Neural progenitor cell (in vitro differentiated cells): Measurements from ENCODE around the gene TMEM40. TPM values are rescaled to one million over a fixed set of nuclear protein-coding genes. Genes with fewer than 3 reads are reported as not detected.

ENCODE experiments used
- DNase-seq: peaks from one replicate; pipeline ENCODE4 v3.0.0-alpha.2; 2016; ENCODE audit warnings: low spot score
- H2AFZ ChIP-seq: fragments of 200-600 bp; sonication (generic); replicated peaks from 2 replicates; pipeline ENCODE4 v1.6.1; 2016; ENCODE audit warnings: antibody characterized with exemption
- H3F3A ChIP-seq: fragments of 200-600 bp; sonication (generic); 2 replicates; pipeline ENCODE4 v1.6.1; 2016; ENCODE audit warnings: antibody characterized with exemption, low read depth
- H3K27ac ChIP-seq: fragments of 200-600 bp; sonication (generic); 2 replicates; pipeline ENCODE4 v1.5.1; 2016; ENCODE audit warnings: mild to moderate bottlenecking
- H3K27me3 ChIP-seq: fragments of 200-600 bp; sonication (generic); 2 replicates; pipeline ENCODE4 v1.6.1; 2016; ENCODE audit warnings: mild to moderate bottlenecking, moderate library complexity
- H3K36me3 ChIP-seq: fragments of 200-600 bp; sonication (generic); 2 replicates; pipeline ENCODE4 v1.5.1; 2016
- H3K4me1 ChIP-seq: fragments of 200-600 bp; sonication (generic); 2 replicates; pipeline ENCODE4 v1.6.1; 2016; ENCODE audit warnings: mixed run types
- H3K4me2 ChIP-seq: fragments of 200-600 bp; sonication (generic); 2 replicates; pipeline ENCODE4 v1.6.1; 2016
- H3K4me3 ChIP-seq: fragments of 200-600 bp; sonication (generic); 2 replicates; pipeline ENCODE4 v1.5.1; 2016
- H3K79me2 ChIP-seq: fragments of 200-600 bp; sonication (generic); 2 replicates; pipeline ENCODE4 v1.6.1; 2016; ENCODE audit warnings: low read depth
- H3K9ac ChIP-seq: fragments of 200-600 bp; sonication (generic); 2 replicates; pipeline ENCODE4 v1.6.1; 2016
- H3K9me3 ChIP-seq: fragments of 200-600 bp; sonication (generic); 2 replicates; pipeline ENCODE4 v1.5.1; 2016; ENCODE audit warnings: low read depth
- H4K20me1 ChIP-seq: fragments of 200-600 bp; sonication (generic); 2 replicates; pipeline ENCODE4 v1.6.1; 2016; ENCODE audit warnings: low read depth
- H3K27ac Mint-ChIP-seq: 3 replicates; pipeline ENCODE4 v1.8.0; 2021; ENCODE audit warnings: mixed read lengths
- H3K27me3 Mint-ChIP-seq: 2 replicates; pipeline ENCODE4 v1.8.0; 2022; ENCODE audit warnings: low read depth, mild to moderate bottlenecking, inconsistent platforms, moderate library complexity, mixed read lengths; ENCODE audit not compliant: insufficient read depth
- H3K36me3 Mint-ChIP-seq: 3 replicates; pipeline ENCODE4 v1.8.0; 2021; ENCODE audit warnings: mixed read lengths
- H3K4me1 Mint-ChIP-seq: 3 replicates; pipeline ENCODE4 v1.8.0; 2021; ENCODE audit warnings: mixed read lengths
- H3K4me3 Mint-ChIP-seq: 3 replicates; pipeline ENCODE4 v1.8.0; 2021; ENCODE audit warnings: mild to moderate bottlenecking, moderate library complexity, mixed read lengths
- H3K9me3 Mint-ChIP-seq: 3 replicates; pipeline ENCODE4 v1.8.0; 2020; ENCODE audit warnings: mixed read lengths
- EZH2 ChIP-seq: fragments of 200-600 bp; sonication (generic); IDR thresholded peaks from 2 replicates; pipeline ENCODE4 v1.6.1; 2017; ENCODE audit warnings: antibody characterized with exemption, mild to moderate bottlenecking, moderate library complexity
- EZH2phosphoT487 ChIP-seq: fragments of 200-600 bp; sonication (generic); IDR thresholded peaks from 2 replicates; pipeline ENCODE4 v1.6.1; 2017; ENCODE audit warnings: antibody characterized with exemption
- total RNA-seq: library from RNA; depleted of rRNA; stranded (reverse); fragments of >200 nt; gene quantifications from 2 replicates; pipeline ENCODE4 v1.2.3, GENCODE V29; 2015; ENCODE audit warnings: low replicate concordance
- TF ChIP-seq, protein P1 (sequence below): fragments of 200-600 bp; sonication (generic); IDR thresholded peaks from 2 replicates; pipeline ENCODE4 v1.5.1; 2017; ENCODE audit warnings: antibody characterized with exemption, mild to moderate bottlenecking

TMEM40 gene
- total RNA-seq, 1 donor from 2014 or later = not detected

DNA sequence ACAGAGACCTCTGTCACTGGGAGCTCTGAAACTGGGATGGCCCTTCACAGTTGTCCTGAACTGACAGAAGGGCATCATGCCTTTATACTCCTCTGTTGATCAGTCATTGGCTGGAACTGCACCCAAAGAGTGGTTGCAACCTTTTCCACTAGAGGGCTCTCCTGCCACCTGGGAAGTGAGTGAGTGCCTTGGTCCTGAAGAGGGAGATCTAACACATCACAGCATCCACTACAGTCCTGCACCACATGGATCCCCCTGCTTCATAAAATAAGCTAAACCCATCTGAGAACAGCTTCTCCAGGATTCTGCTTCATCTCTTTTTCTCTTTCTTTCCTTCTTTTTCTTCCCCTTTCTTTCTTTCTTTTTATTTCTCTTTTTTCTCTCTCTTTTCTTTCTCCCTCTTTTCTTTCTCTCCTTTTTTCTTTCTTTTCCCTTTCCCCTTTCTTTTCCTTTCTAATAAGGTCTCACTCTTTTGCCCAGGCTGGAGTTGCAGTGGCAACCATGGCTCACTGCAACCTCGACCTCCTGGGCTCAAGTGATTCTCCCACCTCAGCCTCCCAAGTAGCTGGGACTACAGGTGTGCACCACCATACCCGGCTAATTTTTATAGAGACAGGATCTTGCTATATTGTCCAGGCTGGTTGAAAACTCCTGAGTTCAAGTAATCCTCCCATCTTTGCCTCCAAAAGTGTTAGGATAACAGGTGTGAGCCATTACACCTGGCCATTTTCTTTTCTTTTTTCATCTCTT is 52.4 kb downstream of the TMEM40 start:
- H4K20me1 ChIP-seq = no peaks in the 10 kb centered on the region
- H3K36me3 Mint-ChIP-seq = no peaks in the 10 kb centered on the region
- H3K36me3 ChIP-seq = no peaks in the 10 kb centered on the region
- no peaks in the 10 kb centered on the region for H3K27me3 ChIP-seq
- no peak overlapping the region for H3K27ac Mint-ChIP-seq
- no peaks in the 10 kb centered on the region for H3K4me1 Mint-ChIP-seq
- H3K4me3 ChIP-seq = no peak overlapping the region
- no peaks in the 10 kb centered on the region for H3K9me3 ChIP-seq
- H3F3A ChIP-seq = no peaks in the 10 kb centered on the region
- H3K27me3 Mint-ChIP-seq = peaks cover 4% of the 10 kb centered on the region
- no peak for TF ChIP-seq EZH2
- TF ChIP-seq, protein P1, sequence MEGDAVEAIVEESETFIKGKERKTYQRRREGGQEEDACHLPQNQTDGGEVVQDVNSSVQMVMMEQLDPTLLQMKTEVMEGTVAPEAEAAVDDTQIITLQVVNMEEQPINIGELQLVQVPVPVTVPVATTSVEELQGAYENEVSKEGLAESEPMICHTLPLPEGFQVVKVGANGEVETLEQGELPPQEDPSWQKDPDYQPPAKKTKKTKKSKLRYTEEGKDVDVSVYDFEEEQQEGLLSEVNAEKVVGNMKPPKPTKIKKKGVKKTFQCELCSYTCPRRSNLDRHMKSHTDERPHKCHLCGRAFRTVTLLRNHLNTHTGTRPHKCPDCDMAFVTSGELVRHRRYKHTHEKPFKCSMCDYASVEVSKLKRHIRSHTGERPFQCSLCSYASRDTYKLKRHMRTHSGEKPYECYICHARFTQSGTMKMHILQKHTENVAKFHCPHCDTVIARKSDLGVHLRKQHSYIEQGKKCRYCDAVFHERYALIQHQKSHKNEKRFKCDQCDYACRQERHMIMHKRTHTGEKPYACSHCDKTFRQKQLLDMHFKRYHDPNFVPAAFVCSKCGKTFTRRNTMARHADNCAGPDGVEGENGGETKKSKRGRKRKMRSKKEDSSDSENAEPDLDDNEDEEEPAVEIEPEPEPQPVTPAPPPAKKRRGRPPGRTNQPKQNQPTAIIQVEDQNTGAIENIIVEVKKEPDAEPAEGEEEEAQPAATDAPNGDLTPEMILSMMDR = peak; percentile 73
- H3K4me3 Mint-ChIP-seq = no peak overlapping the region
- no peak overlapping the region for H3K27ac ChIP-seq
- H3K79me2 ChIP-seq = no peaks in the 10 kb centered on the region
- no peaks in the 10 kb centered on the region for H3K9me3 Mint-ChIP-seq
- H3K4me1 ChIP-seq = no peaks in the 10 kb centered on the region
- H3K9ac ChIP-seq = no peak overlapping the region
- H2AFZ ChIP-seq = no peak overlapping the region
- DNase-seq = peak; percentile 75
- no peak overlapping the region for H3K4me2 ChIP-seq

DNA sequence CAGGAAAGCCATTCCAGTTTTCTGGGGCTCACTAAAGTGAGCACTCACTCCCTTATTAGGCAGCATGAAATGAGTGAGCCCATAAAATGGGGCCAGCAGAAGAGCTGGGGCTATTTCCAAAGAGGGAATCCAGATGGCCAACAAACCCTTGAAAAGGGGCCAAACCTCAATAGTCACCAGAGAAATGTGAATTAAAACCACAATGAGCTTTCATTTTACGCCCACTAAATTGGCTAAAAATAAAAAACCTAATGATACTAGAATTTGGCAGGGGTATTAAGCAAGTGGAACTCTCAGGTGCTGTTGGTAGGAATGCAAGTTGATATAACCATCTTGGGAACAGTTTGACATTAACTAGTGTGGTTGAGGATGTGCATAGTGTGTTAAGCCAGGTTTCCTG is 53.1 kb downstream of the TMEM40 start:
- DNase-seq = no peak
- Histone ChIP-seq H3K27ac (no peak overlapping the region), H3K79me2 (no peaks in the 10 kb centered on the region), H3K27me3 (no peaks in the 10 kb centered on the region), H3K9ac (no peak overlapping the region), H2AFZ (no peak overlapping the region), H4K20me1 (no peaks in the 10 kb centered on the region), H3K36me3 (no peaks in the 10 kb centered on the region), H3K4me2 (no peak overlapping the region), H3F3A (no peaks in the 10 kb centered on the region), H3K4me1 (no peaks in the 10 kb centered on the region), H3K4me3 (no peak overlapping the region), H3K9me3 (no peaks in the 10 kb centered on the region)
- Mint-ChIP-seq H3K27ac (no peak overlapping the region), H3K4me1 (no peaks in the 10 kb centered on the region), H3K4me3 (no peak overlapping the region), H3K9me3 (no peaks in the 10 kb centered on the region), H3K36me3 (no peaks in the 10 kb centered on the region), H3K27me3 (peaks cover 3% of the 10 kb centered on the region)
- TF ChIP-seq, protein P1 = no peak
- TF ChIP-seq EZH2 = no peak
- no peak for TF ChIP-seq EZH2phosphoT487

DNA sequence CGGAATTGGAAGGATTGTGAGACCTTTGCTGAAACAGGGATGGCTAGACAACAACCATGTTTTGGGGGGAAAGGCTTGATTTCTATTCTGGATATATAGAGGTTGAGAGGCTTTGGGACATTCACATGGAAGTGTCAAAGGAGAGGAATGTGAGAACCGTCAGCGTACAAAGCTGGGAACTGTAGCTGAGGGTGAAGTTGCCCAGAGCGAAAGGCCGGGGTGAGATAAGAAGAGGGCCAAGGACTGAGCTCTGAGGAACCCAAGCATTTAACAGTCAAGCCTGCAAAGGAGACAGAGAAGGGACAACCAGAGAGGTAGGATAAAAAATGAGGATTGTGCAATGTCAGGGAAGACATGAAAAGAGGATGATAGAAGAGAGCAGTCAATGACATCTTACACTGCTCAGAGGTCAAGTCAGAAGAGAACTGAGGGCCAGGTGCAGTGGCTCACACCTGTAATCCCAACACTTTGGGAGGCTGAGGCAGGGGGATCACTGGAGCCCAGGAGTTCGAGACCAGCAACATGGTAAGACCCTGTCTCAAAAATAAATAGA is 53.6 kb downstream of the TMEM40 start:
- Histone ChIP-seq H3F3A (no peaks in the 10 kb centered on the region), H3K27ac (no peak overlapping the region), H3K9me3 (no peaks in the 10 kb centered on the region), H2AFZ (no peak overlapping the region), H3K36me3 (no peaks in the 10 kb centered on the region), H3K9ac (no peak overlapping the region), H3K4me3 (no peak overlapping the region), H3K27me3 (no peaks in the 10 kb centered on the region), H3K4me2 (no peak overlapping the region), H4K20me1 (no peaks in the 10 kb centered on the region), H3K79me2 (no peaks in the 10 kb centered on the region), H3K4me1 (no peaks in the 10 kb centered on the region)
- no peaks in the 10 kb centered on the region for H3K4me1 Mint-ChIP-seq
- H3K4me3 Mint-ChIP-seq = no peak overlapping the region
- H3K27me3 Mint-ChIP-seq = peaks cover 6% of the 10 kb centered on the region
- H3K36me3 Mint-ChIP-seq = no peaks in the 10 kb centered on the region
- no peak overlapping the region for H3K27ac Mint-ChIP-seq
- H3K9me3 Mint-ChIP-seq = no peaks in the 10 kb centered on the region
- no peak for DNase-seq
- TF ChIP-seq EZH2 (no peak), EZH2phosphoT487 (no peak)
- TF ChIP-seq, protein P1 = no peak
